HG02981 (cell line): Measurements from ENCODE around the gene OVCA2.
A peak's percentile ranks its signal among the peaks of the same experiment; 100 is the strongest.

Experiments used
- ATAC-seq: cut with Tn5 transposase; IDR thresholded peaks from one replicate; pipeline ENCODE4 v1.9.1; 2021; ENCODE audit warnings: mild to moderate bottlenecking, moderate library complexity; ENCODE audit not compliant: unreplicated experiment

The OVCA2 gene

GRCh38 chr17:2063261-2064146, 21.7 kb downstream of the OVCA2 start:
- ATAC-seq = no peak

- ATAC-seq = no peak
Measured at GRCh38 chr17:2064147-2064489, 22.3 kb downstream of the OVCA2 start.

GRCh38 chr17:2064520-2064971, 22.7 kb downstream of the OVCA2 start:
- ATAC-seq = no peak

- no peak for ATAC-seq
Measured at GRCh38 chr17:2064980-2065785, 23.4 kb downstream of the OVCA2 start.

GRCh38 chr17:2065949-2066400, 24.2 kb downstream of the OVCA2 start:
- ATAC-seq = no peak

- ATAC-seq = no peak
Measured at GRCh38 chr17:2067048-2067561, 25.3 kb downstream of the OVCA2 start.

GRCh38 chr17:2067608-2068024, 25.8 kb downstream of the OVCA2 start:
- no peak for ATAC-seq

GRCh38 chr17:2068031-2068518, 26.3 kb downstream of the OVCA2 start:
- ATAC-seq = no peak

GRCh38 chr17:2068519-2069051, 26.8 kb downstream of the OVCA2 start:
- ATAC-seq = no peak

GRCh38 chr17:2070241-2071023, 28.6 kb downstream of the OVCA2 start:
- peak; percentile 77 for ATAC-seq

GRCh38 chr17:2071024-2071385, 29.2 kb downstream of the OVCA2 start:
- no peak for ATAC-seq

GRCh38 chr17:2071455-2072281, 29.8 kb downstream of the OVCA2 start:
- ATAC-seq = no peak

GRCh38 chr17:2074919-2075318, 33.1 kb downstream of the OVCA2 start:
- ATAC-seq = no peak

GRCh38 chr17:2075336-2076086, 33.7 kb downstream of the OVCA2 start:
- no peak for ATAC-seq

- no peak for ATAC-seq
Measured at GRCh38 chr17:2076087-2076984, 34.5 kb downstream of the OVCA2 start.

GRCh38 chr17:2077040-2077439, 35.2 kb downstream of the OVCA2 start:
- no peak for ATAC-seq

- no peak for ATAC-seq
Measured at GRCh38 chr17:2081564-2081963, 39.7 kb downstream of the OVCA2 start.
